NOMO-1 treated with DMSO at 0.1 percent for 48 hours (cell line): Measurements from ENCODE around the gene HDDC2.
"Not testable (repeated sequence)": the region's sequence is repeated elsewhere in the genome, so short reads cannot be mapped to it uniquely, and the experiment has no call there.

Experiments
- DNase-seq: peaks from one replicate; lab custom pipeline; 2025; ENCODE audit not compliant: unreplicated experiment; lab: John Stamatoyannopoulos, UW

HDDC2 gene

GRCh38 chr6:125307150-125307838 is 5.5 kb upstream of the HDDC2 start:
- DNase-seq = no peak

- DNase-seq = no peak
These were observed 5.0 kb upstream of the HDDC2 start for GRCh38 chr6:125306756-125307149.

GRCh38 chr6:125304970-125305660 is 3.3 kb upstream of the HDDC2 start:
- no peak for DNase-seq

GRCh38 chr6:125303512-125303854 is 1.7 kb upstream of the HDDC2 start:
- no peak for DNase-seq

GRCh38 chr6:125302840-125303511 is 1.2 kb upstream of the HDDC2 start:
- DNase-seq = no peak

- DNase-seq = peak; percentile 20
These were observed 754 bp downstream of the HDDC2 start for GRCh38 chr6:125300992-125301434.

- no peak for DNase-seq
These were observed 2.5 kb downstream of the HDDC2 start for GRCh38 chr6:125299257-125299656.

- DNase-seq = no peak
These were observed 5.3 kb downstream of the HDDC2 start for GRCh38 chr6:125296471-125296870.

- DNase-seq = no peak
These were observed 6.8 kb downstream of the HDDC2 start for GRCh38 chr6:125294925-125295324.

- no peak for DNase-seq
These were observed 7.7 kb downstream of the HDDC2 start for GRCh38 chr6:125294036-125294435.

- no peak for DNase-seq
These were observed 8.2 kb downstream of the HDDC2 start for GRCh38 chr6:125293587-125293986.

- no peak for DNase-seq
These were observed 14.0 kb downstream of the HDDC2 start for GRCh38 chr6:125287718-125288117.

- DNase-seq = no peak
These were observed 15.8 kb downstream of the HDDC2 start for GRCh38 chr6:125285936-125286335.

- DNase-seq = no peak
These were observed 16.4 kb downstream of the HDDC2 start for GRCh38 chr6:125285353-125285752.

GRCh38 chr6:125282470-125282869 is 19.3 kb downstream of the HDDC2 start:
- not testable (repeated sequence) for DNase-seq

GRCh38 chr6:125280370-125281035 is 21.3 kb downstream of the HDDC2 start:
- not testable (repeated sequence) for DNase-seq

GRCh38 chr6:125279961-125280360 is 21.8 kb downstream of the HDDC2 start:
- no peak for DNase-seq

GRCh38 chr6:125277838-125278237 is 23.9 kb downstream of the HDDC2 start:
- DNase-seq = no peak

- no peak for DNase-seq
These were observed 26.0 kb downstream of the HDDC2 start for GRCh38 chr6:125275779-125276178.

GRCh38 chr6:125274935-125275334 is 26.8 kb downstream of the HDDC2 start:
- DNase-seq = no peak

- no peak for DNase-seq
These were observed 27.8 kb downstream of the HDDC2 start for GRCh38 chr6:125273965-125274364.

- no peak for DNase-seq
These were observed 28.5 kb downstream of the HDDC2 start for GRCh38 chr6:125273251-125273650.
